ENCODE measurements around the gene MAP7D1.
"Not testable (repeated sequence)": the region's sequence is repeated elsewhere in the genome, so short reads cannot be mapped to it uniquely, and the experiment has no call there.

MAP7D1 gene

DNA sequence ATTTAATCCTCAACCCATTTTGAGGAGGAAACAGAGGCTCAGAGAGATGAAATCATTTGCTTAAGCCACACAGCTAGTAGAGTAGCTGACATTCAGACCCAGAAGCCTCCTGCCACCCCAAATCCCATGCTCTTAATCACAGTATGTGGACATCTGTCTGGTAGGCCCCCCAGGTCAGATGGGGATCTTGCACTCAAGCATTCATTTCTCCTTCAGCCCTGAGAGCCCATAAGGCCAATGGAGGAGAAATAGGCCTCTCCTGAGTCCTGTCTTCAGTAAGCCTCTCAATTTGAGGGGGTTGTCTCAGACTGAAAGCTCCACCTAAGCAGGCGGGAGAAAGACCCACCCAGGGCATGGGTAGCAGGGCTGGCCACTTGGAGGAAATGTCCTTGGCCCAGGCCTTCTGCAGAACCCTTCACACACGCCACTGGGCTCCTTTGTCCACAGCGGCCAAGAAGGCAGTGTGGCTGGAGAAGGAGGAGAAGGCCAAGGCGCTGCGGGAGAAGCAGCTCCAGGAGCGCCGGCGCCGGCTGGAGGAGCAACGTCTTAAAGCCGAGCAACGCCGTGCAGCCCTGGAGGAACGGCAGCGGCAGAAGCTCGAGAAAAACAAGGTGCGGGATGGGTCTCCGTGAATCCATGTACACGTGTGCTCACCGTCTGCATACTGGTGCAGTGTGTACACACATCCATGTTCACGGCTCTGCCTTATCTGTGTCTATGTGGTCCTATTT, 16.2 kb downstream of the MAP7D1 start:
- no peak for FAIRE-seq

DNA sequence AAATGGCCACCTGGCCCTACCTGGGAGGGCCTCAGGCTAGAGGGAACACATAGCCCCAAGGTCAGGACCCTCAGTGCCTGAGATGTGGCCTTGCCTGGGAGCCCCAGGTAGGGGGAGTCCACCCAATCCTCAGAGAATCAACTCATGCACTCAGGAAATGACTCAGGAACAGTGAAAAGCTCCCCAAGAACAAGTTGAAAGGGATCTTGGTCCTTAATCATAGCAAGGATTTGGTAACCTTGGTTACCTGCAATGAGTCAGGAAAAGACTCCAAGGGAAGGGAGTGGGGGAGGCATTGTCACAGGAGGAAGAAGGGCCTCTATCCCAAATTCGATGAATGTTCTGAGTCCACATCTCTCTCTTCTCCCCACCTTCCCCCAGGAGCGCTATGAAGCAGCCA, 17.0 kb downstream of the MAP7D1 start:
- FAIRE-seq: no peak

DNA sequence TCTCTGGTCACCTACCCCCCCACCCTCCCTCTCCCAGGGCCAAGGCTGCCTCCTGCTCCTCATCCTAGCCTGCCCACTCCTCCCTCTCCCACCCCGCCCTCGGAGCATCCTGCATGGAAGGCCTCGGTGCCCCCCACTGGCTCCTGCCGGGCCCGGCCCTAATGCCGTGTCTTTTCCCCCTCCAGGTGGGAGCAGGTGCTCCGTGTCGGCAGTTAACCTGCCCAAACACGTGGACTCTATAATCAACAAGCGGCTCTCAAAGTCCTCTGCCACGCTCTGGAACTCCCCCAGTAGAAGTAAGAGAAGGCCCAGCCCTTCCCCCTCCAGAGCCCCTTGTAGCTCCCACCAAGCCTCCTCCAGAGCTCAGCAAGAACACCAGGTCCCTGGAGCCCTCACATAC, 18.8 kb downstream of the MAP7D1 start:
- FAIRE-seq: no peak

DNA sequence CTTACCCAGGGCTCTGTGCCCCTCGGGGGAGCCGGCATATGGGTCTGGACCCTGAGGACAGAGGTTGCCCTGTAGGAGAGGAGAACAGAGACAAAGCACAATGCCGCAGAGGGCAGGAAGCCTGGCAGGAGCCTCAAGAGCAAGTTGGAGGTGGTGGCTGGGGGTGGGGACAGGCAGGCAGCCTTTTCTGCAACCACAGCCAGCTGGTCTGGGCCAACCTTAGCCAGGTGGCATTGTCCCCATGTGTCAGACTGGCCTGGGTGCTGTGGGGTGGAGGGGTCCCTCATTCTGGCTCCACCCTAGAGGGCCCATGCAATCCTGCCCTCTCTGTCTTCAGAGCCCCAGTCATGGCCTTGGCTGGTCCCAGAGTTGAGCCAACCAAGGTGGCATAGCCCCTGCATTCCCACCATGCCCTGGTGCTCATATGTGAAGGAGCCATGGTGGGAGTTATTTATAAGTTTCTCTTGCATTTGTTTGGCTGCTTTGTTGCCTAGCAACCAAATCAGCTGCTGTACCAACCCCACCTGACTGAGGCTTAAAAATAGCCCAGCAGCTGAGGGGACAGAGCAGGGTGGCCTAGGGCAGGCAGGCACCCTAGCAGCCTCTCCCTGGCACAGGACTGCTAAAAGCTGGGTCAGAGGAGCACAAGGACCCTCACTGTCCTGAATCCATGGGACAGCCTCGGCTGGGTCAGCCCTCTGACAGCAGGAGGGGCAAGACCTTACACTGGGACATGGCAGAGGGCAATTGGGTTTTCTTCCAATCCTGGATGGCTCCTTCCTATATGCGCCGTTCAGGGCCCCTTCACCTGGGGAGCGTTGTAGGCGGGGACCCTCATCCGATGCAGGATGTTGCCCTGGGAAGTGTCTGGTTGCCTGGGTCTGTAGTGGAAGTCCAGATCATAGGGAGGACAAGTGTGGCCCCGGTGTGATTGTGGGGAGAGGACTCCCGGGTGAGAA, 19.5 kb downstream of the MAP7D1 start:
- FAIRE-seq: no peak

DNA sequence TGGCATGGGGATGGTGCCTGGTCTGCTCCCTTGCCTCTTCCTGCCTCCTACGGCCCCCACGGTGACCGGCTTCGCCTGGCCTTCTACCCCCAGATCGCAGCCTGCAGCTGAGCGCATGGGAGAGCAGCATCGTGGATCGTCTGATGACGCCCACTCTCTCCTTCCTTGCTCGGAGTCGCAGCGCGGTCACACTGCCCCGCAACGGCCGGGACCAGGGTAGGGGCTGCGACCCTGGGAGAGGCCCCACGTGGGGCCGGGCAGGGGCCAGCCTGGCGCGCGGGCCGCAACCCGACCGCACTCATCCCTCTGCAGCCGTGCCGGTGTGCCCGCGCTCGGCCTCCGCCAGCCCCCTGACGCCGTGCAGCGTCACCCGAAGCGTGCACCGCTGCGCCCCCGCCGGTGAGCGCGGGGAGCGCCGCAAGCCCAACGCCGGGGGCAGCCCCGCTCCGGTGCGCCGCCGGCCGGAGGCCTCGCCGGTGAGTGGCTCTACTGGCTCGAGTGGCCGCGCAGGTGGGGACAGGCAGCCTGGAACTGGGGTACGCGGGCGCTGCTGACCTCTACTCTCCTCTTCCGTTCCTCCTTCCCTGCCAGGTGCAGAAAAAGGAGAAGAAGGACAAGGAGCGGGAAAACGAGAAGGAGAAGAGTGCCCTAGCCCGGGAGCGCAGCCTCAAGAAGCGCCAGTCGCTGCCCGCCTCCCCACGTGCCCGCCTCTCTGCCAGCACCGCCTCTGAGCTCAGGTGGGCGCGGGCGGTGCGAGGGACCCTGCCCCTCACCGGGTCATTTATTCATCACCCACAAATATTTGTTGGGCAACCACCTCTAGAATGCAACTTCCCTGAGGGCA, 20.4 kb downstream of the MAP7D1 start:
- no peak for FAIRE-seq

DNA sequence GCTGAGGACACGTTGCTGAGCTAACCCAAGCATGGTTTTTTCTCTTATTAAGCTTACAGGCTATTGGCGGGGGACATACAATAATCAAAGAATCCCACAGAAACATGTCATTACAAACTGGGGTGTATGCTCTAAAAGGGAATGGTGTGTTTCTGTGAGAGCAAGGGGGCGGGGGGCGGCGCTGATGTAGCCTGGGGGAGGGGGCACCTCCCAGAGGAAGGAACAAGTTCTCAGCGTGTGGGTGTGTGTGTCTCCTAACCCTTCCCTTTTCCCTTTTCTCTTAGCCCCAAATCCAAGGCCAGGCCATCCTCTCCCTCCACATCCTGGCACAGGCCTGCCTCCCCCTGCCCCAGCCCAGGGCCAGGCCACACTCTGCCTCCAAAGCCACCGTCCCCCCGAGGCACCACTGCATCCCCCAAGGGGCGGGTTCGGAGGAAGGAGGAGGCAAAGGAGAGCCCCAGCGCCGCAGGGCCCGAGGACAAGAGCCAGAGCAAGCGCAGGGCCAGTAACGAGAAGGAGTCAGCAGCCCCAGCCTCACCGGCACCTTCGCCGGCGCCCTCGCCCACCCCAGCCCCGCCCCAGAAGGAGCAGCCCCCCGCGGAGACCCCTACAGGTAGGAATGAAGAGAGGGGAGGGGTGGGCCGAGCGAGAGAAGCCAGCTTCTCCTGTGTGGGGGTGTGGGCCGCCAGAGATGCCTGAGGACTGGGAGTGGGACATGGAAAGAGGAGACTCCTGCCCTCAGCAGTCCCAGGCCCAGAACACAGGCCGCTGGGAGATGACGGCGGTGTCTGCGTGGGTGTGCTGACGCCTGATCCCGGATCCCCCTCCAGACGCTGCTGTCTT, 21.9 kb downstream of the MAP7D1 start:
- no peak for FAIRE-seq

DNA sequence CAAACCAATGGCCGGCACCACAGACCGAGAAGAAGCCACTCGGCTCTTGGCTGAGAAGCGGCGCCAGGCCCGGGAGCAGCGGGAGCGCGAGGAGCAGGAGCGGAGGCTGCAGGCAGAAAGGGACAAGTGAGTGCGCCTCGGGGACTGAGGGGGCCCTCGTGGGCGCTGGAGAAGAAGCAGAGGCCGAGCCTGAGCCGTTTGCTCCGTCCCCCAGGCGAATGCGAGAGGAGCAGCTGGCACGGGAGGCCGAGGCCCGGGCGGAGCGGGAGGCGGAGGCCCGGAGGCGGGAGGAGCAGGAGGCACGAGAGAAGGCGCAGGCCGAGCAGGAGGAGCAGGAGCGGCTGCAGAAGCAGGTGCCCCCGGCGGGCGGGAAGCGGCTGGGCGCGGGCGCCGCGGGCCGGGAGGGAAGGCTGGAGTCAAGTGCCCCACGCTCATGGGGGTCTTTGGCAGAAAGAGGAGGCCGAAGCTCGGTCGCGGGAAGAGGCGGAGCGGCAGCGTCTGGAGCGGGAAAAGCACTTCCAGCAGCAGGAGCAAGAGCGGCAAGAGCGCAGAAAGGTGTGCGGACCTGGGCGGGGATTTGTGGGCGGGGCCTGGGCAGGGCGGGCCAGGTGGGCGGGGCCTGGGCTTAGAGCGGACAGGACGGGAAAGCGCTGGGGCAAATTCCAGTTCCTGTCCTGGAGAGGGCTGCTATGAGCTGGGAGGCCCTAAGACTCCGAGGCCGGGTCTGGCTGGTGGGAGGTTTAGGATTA, 22.7 kb downstream of the MAP7D1 start:
- no peak for FAIRE-seq

DNA sequence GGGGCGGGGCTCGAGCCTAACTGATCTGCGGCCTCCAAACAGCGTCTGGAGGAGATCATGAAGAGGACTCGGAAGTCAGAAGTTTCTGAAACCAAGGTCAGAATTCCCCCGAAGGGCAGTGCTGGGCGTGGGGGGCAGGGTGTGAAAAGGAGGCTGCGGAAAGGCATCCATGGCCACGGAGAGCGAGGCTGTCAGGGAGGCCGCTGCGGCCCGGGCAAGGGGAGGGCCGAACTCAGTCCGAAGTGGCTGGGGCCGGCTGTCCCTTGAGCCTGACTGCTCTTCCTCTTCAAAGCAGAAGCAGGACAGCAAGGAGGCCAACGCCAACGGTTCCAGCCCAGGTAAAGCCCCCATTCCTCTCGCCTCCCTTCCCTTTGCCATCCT, 23.2 kb downstream of the MAP7D1 start:
- FAIRE-seq: no peak

DNA sequence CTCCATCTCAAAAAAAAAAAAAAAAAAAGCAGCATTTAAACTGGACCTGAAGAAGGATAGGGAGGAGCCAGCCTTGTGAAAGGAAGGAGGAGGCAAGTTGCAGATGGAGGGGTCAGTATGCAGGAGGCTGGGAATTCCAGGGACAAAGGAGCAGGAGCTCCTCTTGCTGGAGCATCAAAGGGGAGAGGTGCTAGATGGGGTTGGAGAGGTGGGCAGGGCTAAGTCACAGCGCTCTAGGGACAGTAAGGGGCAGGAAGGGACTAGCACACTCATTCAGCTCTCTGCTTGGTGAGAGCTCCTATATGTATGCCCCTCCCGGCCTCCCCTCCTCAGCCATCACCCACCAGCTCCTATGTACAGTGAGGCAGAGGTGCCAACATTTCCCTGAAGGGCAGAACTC, 26.8 kb downstream of the MAP7D1 start:
- no peak for FAIRE-seq

DNA sequence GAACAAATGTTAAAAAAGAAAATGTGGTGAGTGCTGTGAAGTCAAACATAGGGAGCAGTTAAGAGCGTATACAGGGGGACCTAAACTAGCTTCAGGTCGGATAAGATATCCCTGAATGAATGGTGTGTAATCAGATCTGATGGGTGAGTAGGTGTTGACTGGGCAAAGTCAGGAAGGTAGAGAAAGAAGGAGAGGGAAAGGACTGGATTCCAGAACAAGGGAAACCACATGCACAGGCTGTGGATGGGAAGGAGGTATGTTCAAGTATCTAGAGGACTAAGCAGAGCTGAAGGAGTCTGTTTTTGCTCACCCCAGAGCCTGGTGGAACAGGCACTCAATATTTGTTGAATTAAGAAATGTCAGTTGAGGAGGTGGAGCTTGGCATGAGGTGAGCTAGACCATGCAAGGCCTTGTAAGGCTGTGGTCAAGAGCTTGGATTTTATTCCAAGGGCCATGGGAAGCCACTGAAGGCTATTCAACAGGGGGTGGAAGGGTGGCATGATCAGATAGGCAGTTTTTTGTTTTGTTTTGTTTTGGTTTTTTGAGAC, 27.4 kb downstream of the MAP7D1 start:
- no peak for FAIRE-seq

DNA sequence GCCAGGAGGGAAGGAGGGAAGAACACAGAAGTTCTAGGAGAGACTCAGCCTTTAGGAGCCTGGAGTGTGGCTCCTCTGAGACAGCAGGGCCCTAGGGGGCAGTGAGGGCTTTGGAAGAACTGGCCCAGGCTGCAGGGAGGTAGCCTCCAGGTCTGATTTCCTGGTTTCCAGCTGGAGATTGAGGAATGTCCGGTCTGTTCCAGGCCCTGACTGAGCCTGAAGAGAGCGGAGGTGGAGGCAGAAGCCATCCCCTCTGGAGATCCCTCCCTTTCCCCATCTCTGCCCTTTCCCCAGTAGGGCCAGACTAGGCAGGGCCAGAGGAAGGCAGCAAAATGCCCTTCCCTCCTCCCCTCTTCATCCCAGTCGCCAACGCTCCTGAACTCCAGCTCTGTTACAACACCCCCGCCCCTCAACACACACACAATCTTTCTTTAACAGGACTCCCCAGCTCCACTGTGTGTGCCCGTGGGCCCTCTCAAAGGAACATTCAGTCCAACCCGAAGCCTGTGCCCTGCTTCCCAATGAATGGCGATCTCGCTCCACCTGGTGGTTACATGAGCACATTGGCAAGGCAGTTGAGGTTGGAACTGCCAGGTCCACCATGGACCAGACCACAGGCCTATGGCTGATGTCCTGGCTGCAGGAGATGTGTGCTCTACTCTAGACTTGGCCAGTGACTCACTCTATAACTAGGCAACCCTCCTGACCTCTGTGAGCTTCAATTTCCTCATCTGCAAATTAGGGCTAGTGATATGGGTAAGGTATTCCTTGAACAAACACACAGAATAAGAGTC, 32.0 kb downstream of the MAP7D1 start:
- FAIRE-seq: peak; percentile 4

DNA sequence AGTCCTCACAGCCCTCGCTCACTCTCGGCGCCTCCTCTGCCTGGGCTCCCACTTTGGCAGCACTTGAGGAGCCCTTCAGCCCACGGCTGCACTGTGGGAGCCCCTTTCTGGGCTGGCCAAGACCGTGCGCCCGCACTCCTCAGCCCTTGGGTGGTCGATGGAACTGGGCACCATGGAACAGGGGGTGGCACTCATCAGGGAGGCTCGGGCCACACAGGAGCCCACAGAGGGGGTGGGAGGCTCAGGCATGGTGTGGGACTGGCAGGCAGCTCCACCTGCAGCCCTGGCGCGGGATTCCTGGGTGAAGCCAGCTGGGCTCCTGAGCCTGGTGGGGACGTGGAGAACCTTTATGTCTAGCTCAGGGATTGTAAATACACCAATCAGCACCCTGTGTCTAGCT, 40.8 kb downstream of the MAP7D1 start:
- not testable (repeated sequence) for FAIRE-seq

DNA sequence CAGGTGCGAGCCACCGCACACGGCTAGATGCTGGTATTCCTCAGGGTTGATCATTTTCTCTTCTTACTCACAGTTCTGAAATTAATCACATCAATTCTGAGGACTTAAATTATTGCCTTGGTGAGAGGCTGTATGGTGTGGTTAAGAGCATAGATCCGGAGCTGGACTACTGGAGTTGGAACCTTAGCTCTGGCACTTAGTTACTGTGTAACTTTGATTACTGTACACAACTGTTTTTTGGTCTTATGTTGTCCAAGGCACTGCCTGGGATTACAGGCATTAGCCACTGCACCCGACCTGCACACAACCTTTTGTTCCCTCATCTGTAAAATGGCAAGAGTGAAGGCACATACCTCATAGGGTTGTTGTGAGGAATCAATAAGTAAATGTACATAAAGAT, 42.7 kb downstream of the MAP7D1 start:
- no peak for FAIRE-seq

DNA sequence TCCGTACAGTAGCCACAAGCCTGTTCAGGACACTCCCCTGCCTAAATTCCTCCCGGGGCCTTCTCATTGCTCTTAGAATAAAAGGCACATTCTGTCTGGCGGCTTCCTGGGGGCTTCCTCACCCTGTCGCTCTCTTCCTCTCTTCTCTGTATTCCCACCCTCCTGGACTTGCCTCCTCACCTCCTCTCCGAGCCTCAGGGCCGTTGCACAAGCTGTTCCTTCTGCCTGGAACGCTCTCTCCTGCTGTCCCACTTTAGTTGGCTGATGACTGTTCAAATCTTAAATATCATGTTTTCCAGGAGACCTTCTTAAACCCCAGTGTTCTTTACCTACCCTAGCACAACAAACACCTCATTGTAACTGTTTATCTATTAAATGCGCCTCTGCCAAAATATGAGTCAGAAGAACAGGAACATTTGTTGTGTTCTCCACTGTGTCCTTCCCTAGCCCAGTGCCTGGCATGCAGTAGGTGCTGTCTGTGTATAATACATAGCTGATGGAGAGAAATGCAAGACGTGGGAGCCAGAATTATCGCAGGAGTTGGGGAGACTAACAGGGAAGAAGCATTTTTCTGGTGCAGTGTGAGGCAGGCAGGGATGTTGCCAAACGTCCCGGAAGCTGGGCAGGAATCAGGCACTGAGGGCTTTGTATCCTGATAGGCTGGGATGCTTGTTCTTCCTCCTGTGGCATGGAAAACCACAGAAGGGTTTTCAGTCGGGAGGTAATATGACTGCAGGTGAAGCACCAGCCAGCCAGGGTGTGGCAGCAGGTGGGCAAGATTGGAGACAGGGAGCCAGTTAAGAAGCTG, 44.2 kb downstream of the MAP7D1 start:
- no peak for FAIRE-seq

DNA sequence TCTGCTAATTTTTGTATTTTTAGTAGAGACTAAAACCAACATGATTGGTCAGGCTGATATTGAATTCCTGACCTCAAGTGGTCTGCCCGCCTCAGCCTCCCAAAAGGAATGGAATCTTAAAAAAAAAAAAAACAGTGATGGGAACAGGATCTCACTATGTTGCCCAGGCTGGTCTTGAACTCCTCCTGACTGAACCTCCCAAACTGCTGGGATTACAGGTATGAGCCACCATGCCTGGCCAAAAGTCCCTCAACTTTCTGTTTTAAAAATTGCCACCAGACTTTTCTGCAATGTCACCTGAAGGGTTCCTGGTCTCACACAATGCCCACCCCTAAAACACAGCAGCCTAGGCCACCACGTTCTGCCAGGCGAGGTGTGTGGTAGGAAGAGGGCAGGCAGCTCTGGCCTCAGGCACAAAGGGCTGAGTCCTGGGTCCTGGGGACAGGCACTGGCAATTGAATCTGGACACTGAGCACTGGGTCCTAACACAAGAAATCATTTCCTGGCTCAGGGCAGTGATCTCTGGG, 47.1 kb downstream of the MAP7D1 start:
- no peak for FAIRE-seq

DNA sequence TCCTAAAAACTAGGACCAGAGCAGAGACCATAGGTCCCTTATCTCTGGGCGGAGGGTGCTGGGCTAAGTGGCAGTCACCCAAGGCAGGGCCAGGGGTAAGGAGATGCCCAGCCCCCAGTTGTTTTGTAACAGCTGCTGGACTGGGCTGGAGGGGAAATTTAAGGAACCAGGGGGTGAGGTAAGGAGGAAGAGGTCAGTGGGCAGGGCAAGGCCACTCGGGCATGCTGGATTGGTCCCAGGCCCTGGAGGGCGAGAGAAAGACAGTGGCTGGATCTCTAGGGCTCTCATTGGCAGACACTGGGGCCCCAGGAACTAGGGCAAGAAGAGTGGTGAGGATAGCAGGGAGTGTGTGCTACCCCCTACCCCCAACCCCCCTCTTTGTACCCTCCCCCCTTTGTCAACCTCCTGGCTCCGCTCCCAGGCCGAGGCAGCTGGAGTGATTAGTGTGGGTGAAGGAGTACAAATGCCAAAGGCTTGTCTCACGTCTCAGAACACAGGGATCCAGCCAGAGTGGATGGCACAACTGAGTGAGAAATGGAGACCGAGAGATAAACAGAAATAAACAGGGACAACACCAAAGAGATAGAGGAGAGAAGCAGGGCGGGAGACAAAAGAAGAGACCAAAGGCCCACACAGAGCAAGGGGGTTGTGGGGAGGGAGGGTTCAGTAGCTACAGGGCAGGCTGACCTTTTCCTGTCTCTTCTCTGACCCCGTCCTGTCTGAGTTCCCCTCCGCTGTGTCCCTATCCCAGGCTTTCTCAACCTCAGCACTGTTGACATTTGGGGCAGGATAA, 47.8 kb downstream of the MAP7D1 start:
- no peak for FAIRE-seq

DNA sequence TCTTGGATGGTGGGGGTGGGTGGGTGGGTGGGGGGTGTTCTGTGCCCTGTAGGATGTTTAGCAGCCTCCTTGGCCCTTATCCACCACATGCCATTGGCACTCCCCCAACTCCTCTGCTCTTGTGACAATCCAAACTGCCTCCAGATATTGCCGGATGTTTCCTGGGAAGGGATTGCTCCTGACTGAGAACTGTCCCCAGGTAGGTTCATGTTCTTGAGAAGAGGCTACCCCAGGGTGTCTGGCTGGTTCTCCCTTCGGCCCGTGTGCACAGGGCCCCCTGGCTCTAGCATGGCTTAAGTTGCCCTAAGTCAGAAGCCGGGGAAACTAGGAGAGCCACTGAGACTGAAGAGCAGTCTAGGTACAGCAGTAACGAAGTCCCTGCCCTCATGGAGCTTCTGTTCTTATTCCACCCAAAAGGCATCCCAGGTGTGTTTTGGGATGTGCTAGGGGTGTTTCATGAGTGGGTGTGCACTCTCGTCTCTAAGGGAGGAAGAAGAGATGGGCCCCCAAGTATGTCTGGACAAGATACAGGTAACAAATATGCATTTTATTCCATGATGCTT, 48.5 kb downstream of the MAP7D1 start:
- no peak for FAIRE-seq

DNA sequence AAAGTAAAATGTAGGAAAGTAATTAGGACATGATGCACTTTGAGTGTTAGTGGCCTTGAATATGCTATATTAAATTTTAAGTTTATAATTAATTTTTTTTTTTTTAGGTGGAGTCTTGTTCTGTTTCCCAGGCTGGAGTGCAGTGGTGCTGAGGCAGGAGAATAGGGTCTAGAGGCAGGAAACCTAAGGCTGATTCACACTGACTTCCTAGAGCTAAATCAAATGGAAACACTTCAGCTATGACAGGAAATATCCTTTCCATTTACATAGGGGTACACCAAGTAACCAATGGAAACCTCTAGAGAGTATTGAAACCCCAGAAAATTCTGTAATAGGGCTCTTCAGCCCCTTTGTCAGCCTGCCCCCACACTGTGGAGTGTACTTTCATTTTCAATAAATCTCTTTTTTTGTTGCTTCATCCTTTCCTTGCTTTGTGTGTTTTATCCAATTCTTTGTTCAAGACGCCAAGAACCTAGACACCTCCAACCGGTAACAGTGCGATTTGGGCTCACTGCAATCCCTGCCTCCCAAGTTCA, 50.4 kb downstream of the MAP7D1 start:
- FAIRE-seq: no peak
